Heart left ventricle (tissue), 13 donors: ENCODE results near the gene ABCA10.

ENCODE experiments used
- POLR2A ChIP-seq, 2 donors: fragments of 450-650 bp; IDR thresholded peaks; one replicate each; pipeline ENCODE4 v1.6.1; 2017; ENCODE audit warnings: antibody characterized with exemption in 2 of 2, mild to moderate bottlenecking in 2 of 2, moderate library complexity in 2 of 2
- TF ChIP-seq, protein P1 (sequence below), 12 donors: fragments of 200-600 bp; sonication (generic) in 4 of 12; IDR thresholded peaks; one replicate each; pipeline versions ENCODE4 v1.5.0 to v1.8.0; 2018 to 2022; ENCODE audit warnings: antibody characterized with exemption in 12 of 12, mild to moderate bottlenecking in 5 of 12
- donor health status: ischemic (EF 13 %, LVEDD 7.1; RV severe dilation, severe dysfunction).
- donor health status: DM: no; HTN: yes; CAD: no.
- donor health status: DM: no; HTN: no; CAD: no.
- donor health status: ischemic (EF 25% LVEDD 6.9; RV normal size, moderate dysfunction).
- donor health status: ischemic (EF 25% LVEDD 5.7; RV mildly dilated, moderate dysfunction).
- donor health status: ischemic (EF 35%, LVEDD 5.7; RV mildly dilated, moderate dysfunction).
- donor health status: nonischemic (EF 11% LVEDD 7.7; RV severe dilation, severe dysfunction).
- donor health status: DM: yes; HTN: yes; CAD: no.
- donor health status: PGD.
- donor health status: ischemic (EF 29% LVEDD 5.4; RV normal size, mild dysfunction).
- donor health status: nonischemic (EF 23%, LVEDD 6.1; RV moderate dilation, normal function).

DNA sequence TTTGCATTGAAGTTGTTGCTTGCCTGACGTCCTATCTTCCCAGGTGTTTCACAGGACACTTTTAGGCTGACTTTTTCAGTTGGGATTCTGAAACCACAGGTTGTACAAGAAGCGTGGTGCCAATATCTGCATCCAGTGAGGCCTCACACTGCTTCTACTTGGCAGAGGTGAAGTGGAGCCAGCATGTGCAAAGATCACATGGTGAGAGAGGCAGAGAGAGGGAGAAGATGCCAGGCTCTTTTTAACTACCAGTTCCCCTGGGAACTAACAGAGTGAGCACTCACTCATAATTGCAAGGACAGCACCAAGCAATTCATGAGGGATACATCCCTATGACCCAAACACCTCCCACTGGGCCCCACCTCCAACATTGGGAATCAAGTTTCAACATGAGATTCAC lies 81.2 kb downstream of the ABCA10 start:
- TF ChIP-seq, protein P1, sequence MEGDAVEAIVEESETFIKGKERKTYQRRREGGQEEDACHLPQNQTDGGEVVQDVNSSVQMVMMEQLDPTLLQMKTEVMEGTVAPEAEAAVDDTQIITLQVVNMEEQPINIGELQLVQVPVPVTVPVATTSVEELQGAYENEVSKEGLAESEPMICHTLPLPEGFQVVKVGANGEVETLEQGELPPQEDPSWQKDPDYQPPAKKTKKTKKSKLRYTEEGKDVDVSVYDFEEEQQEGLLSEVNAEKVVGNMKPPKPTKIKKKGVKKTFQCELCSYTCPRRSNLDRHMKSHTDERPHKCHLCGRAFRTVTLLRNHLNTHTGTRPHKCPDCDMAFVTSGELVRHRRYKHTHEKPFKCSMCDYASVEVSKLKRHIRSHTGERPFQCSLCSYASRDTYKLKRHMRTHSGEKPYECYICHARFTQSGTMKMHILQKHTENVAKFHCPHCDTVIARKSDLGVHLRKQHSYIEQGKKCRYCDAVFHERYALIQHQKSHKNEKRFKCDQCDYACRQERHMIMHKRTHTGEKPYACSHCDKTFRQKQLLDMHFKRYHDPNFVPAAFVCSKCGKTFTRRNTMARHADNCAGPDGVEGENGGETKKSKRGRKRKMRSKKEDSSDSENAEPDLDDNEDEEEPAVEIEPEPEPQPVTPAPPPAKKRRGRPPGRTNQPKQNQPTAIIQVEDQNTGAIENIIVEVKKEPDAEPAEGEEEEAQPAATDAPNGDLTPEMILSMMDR (IDR thresholded peaks at IDR 0.05), result no peak
- TF ChIP-seq POLR2A (IDR thresholded peaks at IDR 0.05), result no peak
